IMR-90 (cell line): ENCODE data around the gene DOCK1.

ENCODE experiments used
- BHLHE40 ChIP-seq: fragments of 150-350 bp; IDR thresholded peaks from 2 replicates; pipeline ENCODE4 v1.6.1; 2016; ENCODE audit warnings: mild to moderate bottlenecking, low read depth, low read length
- FOS ChIP-seq: fragments of 150-350 bp; IDR thresholded peaks from 2 replicates; pipeline ENCODE4 v1.6.1; 2016; ENCODE audit warnings: low read depth, low read length
- MAFK ChIP-seq: IDR thresholded peaks from 2 replicates; pipeline ENCODE4 v1.6.1; 2012; ENCODE audit warnings: low read depth, low read length, improper control_type of control experiment
- MAZ ChIP-seq: IDR thresholded peaks from 2 replicates; pipeline ENCODE4 v1.6.1; 2012; ENCODE audit warnings: low read depth, mild to moderate bottlenecking, low read length, improper control_type of control experiment, moderate library complexity, borderline replicate concordance
- MXI1 ChIP-seq: IDR thresholded peaks from 2 replicates; pipeline ENCODE4 v1.6.1; 2012; ENCODE audit warnings: low read depth, mild to moderate bottlenecking, low read length, moderate library complexity, borderline replicate concordance
- POLR2A ChIP-seq: IDR thresholded peaks from 2 replicates; pipeline ENCODE4 v1.6.1; 2012; ENCODE audit warnings: mild to moderate bottlenecking, low read depth, low read length
- RAD21 ChIP-seq: IDR thresholded peaks from 2 replicates; pipeline ENCODE4 v1.6.1; 2012; ENCODE audit warnings: low read length, improper control_type of control experiment
- RCOR1 ChIP-seq: IDR thresholded peaks from 2 replicates; pipeline ENCODE4 v1.6.1; 2012; ENCODE audit warnings: mild to moderate bottlenecking, low read length, improper control_type of control experiment; ENCODE audit not compliant: insufficient replicate concordance
- RFX5 ChIP-seq: IDR thresholded peaks from 2 replicates; pipeline ENCODE4 v1.8.0; 2012; ENCODE audit warnings: low read depth, mild to moderate bottlenecking, low read length, moderate library complexity
- SMC3 ChIP-seq: fragments of 150-350 bp; IDR thresholded peaks from 2 replicates; pipeline ENCODE4 v1.6.1; 2016; ENCODE audit warnings: low read depth, mild to moderate bottlenecking, antibody characterized with exemption, low read length, moderate library complexity
- TF ChIP-seq, protein P1 (sequence below): conservative IDR thresholded peaks from 2 replicates; pipeline ENCODE4 v1.5.1; 2012; ENCODE audit warnings: mild to moderate bottlenecking, low read depth, low read length, improper control_type of control experiment
- TF ChIP-seq, protein P2 (sequence below): fragments of 150-350 bp; IDR thresholded peaks from 2 replicates; pipeline ENCODE4 v1.6.1; 2017; ENCODE audit warnings: mild to moderate bottlenecking, antibody characterized with exemption, low read length, low read depth

DNA sequence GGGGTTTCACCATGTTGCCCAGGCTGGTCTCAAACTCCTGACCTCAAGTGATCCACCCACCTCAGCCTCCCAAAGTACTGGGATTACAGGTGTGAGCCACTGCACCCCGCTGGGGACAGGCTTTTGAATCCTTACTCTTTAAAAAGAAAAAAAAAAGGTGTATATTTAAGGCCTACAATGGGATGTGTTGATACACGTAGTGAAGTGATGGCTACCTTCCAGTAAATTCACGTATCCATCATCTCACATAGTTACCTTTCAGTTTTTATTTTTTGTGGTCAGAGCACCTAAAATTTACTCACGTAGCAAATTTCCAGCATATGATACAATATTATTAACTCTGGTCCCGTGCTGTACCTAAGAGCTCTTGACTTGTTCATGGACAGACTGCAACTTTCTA, 410.7 kb downstream of the DOCK1 start:
- TF ChIP-seq, protein P1, sequence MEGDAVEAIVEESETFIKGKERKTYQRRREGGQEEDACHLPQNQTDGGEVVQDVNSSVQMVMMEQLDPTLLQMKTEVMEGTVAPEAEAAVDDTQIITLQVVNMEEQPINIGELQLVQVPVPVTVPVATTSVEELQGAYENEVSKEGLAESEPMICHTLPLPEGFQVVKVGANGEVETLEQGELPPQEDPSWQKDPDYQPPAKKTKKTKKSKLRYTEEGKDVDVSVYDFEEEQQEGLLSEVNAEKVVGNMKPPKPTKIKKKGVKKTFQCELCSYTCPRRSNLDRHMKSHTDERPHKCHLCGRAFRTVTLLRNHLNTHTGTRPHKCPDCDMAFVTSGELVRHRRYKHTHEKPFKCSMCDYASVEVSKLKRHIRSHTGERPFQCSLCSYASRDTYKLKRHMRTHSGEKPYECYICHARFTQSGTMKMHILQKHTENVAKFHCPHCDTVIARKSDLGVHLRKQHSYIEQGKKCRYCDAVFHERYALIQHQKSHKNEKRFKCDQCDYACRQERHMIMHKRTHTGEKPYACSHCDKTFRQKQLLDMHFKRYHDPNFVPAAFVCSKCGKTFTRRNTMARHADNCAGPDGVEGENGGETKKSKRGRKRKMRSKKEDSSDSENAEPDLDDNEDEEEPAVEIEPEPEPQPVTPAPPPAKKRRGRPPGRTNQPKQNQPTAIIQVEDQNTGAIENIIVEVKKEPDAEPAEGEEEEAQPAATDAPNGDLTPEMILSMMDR = no peak
- TF ChIP-seq SMC3 = no peak
- no peak for TF ChIP-seq RFX5
- TF ChIP-seq MAFK = no peak
- no peak for TF ChIP-seq POLR2A
- TF ChIP-seq RCOR1 = no peak
- TF ChIP-seq RAD21 = no peak
- TF ChIP-seq MAZ = no peak
- no peak for TF ChIP-seq FOS
- no peak for TF ChIP-seq BHLHE40
- TF ChIP-seq, protein P2, sequence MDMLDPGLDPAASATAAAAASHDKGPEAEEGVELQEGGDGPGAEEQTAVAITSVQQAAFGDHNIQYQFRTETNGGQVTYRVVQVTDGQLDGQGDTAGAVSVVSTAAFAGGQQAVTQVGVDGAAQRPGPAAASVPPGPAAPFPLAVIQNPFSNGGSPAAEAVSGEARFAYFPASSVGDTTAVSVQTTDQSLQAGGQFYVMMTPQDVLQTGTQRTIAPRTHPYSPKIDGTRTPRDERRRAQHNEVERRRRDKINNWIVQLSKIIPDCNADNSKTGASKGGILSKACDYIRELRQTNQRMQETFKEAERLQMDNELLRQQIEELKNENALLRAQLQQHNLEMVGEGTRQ = no peak
- no peak for TF ChIP-seq MXI1
